SJSA1 (cell line): Measurements from ENCODE around the gene PTRH2. TPM values are rescaled to one million over a fixed set of nuclear protein-coding genes. Genes with fewer than 3 reads are reported as not detected.

Experiments
- total RNA-seq: library from RNA; depleted of rRNA; stranded (reverse); fragments of >200 nt; shearing (Covaris generic); gene quantifications from 2 replicates; pipeline ENCODE4 v1.2.3, GENCODE V29; 2014; rRNA removed

Gene PTRH2
- total RNA-seq, 1 experiment from 2014 or later = 40.5 TPM

Other genes starting within 250 kb of the PTRH2 start
- 41.9 and 50.9 TPM in 2 replicates for gene DHX40, start 141.8 kb downstream of the PTRH2 start, total RNA-seq
- gene CLTC, start 87.5 kb downstream of the PTRH2 start, total RNA-seq = 515 and 555 TPM in 2 replicates
- 203 and 228 TPM in 2 replicates for gene VMP1, start 224 bp upstream of the PTRH2 start, total RNA-seq
- 7.4 and 12.7 TPM in 2 replicates for gene TUBD1, start 185.5 kb upstream of the PTRH2 start, total RNA-seq
- 26.9 and 32.3 TPM in 2 replicates for gene RPS6KB1, start 185.7 kb upstream of the PTRH2 start, total RNA-seq